GM20000 (cell line): ENCODE measurements around the gene PRDM16.

Source experiments
- DNase-seq: peaks from one replicate; pipeline ENCODE4 v3.0.0; 2012; ENCODE audit warnings: low spot score
- CTCF ChIP-seq: IDR thresholded peaks from 2 replicates; pipeline ENCODE4 v1.5.1; 2012; ENCODE audit warnings: mild to moderate bottlenecking, control low read depth; ENCODE audit errors: extremely low read depth, missing control alignments

PRDM16 gene

GRCh38 chr1:3205815-3206214 is 136.8 kb downstream of the PRDM16 start:
- no peak for TF ChIP-seq CTCF
- DNase-seq = no peak

- TF ChIP-seq CTCF = no peak
- DNase-seq = no peak
Measured at GRCh38 chr1:3206696-3207095, 137.7 kb downstream of the PRDM16 start.

- no peak for DNase-seq
- no peak for TF ChIP-seq CTCF
Measured at GRCh38 chr1:3207217-3207848, 138.3 kb downstream of the PRDM16 start.

- TF ChIP-seq CTCF = no peak
- no peak for DNase-seq
Measured at GRCh38 chr1:3208819-3209200, 139.8 kb downstream of the PRDM16 start.

- no peak for DNase-seq
- no peak for TF ChIP-seq CTCF
Measured at GRCh38 chr1:3209201-3209600, 140.2 kb downstream of the PRDM16 start.

GRCh38 chr1:3211582-3212375 is 142.8 kb downstream of the PRDM16 start:
- no peak for DNase-seq
- no peak for TF ChIP-seq CTCF
